Stimulated activated naive CD4-positive, alpha-beta T cell (primary cell): Measurements from ENCODE around the gene SERPINB2.
"Not testable (repeated sequence)": the region's sequence is repeated elsewhere in the genome, so short reads cannot be mapped to it uniquely, and the experiment has no call there.

Source experiments
- DNase-seq, 6 experiments: peaks; one replicate each; lab custom pipeline; 2025; lab: John Stamatoyannopoulos, UW

Gene SERPINB2

DNA sequence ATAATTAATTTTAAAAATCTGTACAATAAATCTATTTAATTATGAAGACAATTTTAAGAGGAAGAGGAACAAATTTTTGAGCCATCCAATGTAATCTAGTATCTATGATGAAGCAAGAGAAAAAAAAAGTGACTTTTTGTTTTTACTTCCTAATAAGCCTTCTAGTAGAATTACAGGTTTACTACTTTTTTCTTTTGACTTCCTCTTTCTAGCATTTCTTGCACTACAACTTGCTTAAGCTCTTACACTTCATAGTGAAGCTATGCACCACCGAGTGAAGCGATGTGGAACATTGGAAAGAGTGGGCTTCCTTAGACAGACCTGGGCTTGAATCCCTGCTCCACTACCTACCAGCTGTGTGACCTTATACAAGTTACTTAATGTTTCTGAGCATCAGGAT lies 2.1 kb downstream of the SERPINB2 start:
- DNase-seq: no peak

DNA sequence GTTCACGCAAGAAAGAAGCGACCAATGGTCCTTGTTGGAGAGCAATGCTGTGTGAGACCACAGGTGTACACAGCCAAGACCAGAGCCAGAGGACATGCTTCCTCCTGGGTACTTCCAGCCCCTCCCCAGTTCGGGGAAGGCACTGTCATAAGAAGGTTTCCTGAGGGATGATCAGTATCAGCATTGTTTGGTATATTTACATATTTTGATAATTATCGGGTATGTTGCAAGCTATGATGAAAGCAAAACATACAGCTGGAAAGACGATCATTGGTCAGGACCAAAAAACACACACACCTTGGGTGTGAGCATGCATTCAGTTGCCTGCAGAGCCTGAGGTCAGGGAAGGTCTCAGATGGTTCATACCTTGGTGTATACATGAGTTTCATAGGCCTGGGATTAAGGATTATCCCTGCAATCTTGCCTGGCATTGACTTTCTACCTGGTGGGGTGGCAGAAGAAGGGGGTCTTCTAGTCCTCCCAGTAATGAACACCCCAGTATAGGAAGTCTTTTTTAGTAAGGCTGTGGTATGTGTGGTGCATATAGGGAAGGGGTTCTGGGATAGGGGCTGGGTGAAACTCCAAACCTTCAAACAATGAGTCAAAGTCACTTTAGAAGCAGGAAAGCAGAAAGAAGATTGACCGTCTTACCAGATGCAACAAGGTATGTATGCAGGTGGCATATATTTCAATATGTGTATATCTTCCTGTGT lies 2.9 kb downstream of the SERPINB2 start:
- DNase-seq: no peak

DNA sequence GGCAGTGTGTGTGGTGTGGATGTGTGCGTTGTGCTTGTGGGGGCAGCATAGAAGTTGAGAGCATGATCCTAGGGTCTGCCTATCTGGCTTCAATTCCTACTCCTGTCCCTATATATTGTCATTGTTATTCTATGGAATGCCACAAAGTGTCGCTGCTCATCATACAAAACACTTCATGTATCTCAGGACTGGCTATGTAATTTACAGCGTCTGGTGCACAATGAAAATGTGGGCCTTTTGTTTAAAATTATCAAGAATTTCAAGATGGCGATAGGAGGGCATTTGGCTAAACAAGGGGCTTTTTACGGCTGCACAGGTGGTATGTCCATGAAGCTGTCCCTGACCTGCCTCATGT lies 3.4 kb downstream of the SERPINB2 start:
- DNase-seq: no peak

DNA sequence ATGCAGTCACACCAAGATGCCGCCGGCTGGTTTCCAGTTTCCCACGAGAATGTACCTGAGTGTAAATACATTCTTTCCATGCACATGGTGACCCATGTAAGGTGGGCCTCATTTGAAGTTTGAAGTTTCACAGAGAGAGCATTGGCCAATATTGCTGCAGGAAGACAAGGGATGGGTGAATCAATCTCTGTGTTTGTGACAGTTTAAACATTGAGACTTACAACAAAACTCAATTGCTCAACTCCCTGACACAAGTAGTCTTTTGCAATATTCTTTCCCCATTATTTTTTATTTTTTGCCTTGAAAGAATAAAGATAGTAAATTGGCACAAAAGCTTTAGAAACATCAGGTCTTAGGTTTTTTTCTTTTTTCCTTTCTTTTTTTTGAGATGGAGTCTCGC lies 5.1 kb downstream of the SERPINB2 start:
- no peak for DNase-seq

DNA sequence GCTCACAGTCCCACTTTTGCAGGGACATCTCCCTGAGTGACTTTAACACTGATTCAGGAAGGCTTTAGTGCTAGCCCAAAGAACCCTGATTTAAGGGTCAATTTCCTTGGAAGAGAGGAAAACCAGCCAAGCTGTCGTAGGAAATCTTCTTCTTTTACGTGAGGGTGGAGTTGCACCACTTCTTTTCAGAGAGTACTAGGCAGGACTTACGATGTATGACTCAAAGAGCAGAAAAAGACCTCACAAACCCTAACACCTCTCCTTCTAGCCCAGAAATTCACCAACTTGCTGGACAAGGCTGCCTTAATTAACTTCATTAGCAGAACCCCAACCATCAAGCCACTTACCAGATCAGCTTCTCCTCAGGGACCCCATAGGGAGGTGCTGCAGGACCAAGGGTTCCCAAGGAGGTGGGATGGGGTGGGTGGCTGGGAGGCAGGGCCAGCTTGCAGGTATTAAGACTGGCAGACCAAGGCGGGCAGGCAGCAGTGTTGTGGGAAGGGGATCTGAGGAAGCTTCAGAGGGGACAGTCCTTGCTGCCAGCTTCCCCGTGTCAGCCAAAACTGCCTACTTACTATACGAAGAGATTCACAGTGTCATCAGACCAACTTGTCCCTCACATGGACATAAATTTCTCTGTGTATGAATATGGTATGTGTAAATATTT lies 6.7 kb downstream of the SERPINB2 start:
- no peak for DNase-seq

DNA sequence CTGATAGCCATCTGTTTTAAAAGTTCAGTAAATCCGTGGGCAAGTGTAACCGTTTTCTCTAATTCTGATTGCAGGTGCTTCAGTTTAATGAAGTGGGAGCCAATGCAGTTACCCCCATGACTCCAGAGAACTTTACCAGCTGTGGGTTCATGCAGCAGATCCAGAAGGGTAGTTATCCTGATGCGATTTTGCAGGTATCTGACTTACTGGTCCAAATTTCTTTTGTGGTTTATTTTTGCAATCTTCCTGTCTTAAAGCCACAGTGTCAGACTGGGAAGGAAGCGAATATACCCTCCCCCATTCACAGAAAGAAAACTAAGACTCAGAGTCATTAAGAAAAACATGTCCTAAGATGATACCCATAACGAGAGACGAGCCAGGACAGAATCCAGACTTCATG lies 7.7 kb downstream of the SERPINB2 start:
- no peak for DNase-seq

DNA sequence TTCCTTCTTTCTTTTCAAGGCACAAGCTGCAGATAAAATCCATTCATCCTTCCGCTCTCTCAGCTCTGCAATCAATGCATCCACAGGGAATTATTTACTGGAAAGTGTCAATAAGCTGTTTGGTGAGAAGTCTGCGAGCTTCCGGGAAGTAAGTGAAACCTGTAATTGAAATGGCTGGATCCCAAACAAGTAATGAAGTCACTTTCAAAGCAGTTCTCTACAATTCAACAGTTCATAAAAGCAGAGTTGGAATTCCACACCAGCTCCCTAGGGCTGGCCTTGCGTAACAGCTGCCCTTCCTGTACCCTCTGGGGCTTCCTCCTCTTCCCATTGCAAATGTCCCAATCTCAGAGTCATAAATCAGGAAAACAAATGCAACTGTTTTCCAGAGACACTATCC lies 9.6 kb downstream of the SERPINB2 start:
- DNase-seq: no peak

DNA sequence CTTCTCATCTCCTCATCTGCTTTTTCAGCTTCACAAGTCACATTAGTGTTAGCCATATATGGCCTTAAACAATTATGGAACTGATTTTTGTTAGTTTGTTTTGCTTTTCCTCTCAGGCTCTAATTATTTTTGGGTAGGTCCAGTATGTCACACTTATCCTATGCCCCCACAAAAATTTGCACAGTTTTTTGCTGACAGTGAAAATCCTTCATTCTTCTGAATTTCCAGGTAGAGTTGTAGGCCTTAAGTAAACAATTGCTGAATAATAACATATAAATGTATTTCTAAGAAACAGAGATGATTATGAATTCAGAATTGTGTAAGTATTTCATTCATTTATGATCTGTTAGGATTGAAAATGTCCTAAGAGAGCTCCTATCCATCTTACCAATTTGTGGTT lies 11.7 kb downstream of the SERPINB2 start:
- DNase-seq: no peak

DNA sequence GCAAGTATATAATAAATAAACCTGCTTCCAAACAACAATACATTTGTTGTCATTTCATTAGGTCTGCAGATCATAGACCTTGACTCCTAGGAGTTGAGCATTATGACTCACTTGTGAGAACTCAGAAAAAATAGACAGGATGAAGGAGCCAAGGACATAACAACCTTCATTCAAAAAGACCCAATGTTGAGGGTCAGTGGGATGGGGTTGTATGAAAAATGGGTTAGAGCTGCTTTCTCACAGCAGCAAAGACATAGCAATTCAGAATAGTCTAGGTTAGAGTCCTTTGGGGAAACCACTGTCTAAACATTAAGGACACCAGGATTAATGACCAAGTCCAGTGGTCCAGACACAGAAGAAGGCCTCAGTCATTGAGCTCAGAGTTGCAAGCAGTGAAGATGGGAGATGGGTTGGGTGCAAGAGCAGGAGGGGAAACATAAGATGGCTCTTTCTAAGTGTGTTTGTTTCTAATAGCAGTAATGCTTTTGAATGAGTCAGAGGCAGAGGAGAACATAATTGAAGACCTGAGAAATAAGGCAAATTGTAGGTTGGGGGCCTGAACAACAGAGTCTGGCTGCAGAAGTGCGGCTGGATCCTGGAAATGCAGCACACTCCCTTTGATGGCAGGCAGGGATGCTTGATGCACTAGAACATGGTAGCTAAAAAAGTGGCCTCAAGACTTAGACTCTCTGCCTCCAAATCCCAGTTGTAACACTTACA lies 16.5 kb downstream of the SERPINB2 start:
- no peak for DNase-seq

DNA sequence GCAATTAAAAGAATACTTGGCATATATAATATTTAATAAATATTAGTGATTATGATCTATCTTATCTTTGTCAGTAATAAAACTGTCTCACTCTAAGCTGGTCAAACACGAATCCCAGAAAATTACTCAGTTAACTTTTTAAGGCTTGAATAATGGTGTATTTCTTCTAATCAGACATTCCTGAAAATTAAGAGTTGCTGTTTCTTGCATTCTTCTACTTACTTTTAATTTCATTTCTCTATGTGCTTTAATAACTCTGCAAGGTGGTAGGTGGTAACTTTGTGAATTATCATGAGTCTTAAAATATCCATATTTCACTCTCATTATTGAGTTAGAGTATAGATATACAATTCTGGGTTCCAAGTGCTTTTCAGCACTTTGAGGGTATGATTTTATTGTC lies 17.2 kb downstream of the SERPINB2 start:
- DNase-seq: no peak

DNA sequence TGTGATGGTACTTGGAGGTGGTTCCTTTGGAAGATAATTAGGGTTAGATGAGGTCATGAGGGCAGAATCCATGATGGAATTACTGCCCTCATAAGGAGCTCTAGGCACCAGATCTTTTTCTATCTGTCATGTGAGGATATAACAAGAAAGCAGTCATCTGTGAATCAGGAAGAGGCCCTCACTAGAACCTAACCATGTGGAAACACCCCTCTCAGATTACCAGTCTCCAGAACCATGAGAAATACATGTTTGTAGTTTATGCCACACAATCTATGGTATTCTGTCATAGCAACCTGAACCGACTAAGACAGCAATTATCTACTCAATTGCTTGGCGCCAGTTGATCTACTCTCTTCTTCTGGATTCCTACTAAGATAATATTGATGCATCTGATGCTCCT lies 17.9 kb downstream of the SERPINB2 start:
- no peak for DNase-seq

DNA sequence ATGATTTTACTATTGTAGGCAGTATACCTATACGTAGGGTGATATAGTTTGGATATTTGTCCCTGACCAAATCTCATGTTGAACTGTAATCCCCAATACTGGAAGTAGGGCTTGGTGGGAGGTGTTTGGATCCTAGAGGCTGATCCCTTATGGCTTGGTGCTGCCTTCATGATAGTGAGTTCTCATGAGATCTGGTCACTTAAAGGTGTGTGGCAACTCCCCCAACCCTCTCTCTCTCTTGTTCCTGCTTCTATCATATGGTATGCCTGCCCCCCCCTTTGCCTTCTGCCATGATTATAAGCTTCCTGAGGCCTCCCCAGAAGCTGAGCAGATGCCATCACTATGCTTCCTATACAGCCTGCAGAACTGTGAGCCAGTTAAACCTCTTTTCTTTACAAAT lies 18.6 kb downstream of the SERPINB2 start:
- no peak for DNase-seq

DNA sequence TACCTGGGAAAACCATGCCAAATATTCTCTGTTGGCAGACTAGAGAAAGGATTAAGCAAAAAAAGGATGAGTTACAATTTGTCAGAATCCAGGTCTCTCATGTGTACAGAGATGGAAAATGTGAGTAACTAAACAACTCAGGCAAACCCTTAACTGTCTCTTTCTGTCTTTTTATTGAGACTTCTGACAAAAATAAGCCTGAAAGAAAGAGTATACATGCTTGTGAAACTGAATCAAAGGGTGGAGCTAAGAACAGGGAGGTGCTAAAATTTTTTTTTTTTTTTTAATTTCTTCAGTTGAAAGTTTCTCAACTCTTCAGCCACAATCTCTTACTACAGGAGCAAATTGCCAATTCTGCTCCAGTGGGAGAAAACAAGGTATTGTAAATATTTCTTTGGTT lies 20.2 kb downstream of the SERPINB2 start, which contains the start of gene SERPINB10:
Gene SERPINB10, plus strand, starts transcription at position 295 of the 400 bp plus-strand sequence. CDS start 7,553 bp downstream, outside the sequence.
- no peak for DNase-seq

DNA sequence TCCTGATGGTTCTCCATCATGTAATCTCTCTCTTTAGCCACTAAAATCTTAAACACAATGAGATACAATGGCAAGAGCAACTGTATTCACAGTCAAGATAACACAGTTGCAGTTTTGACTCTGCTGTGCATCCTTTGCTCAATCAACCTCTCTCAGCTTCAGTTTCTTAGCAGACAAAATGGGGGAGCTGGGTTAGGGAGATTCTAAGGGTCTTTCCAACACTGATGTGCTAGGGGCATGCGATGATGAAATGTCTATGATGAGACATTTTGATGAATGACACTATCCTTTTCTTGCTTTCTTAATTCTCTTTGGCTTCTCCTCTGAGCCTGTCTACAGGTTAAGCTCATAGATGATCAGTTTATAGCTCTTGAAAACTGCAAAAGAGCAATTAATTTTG lies 21.4 kb downstream of the SERPINB2 start:
- no peak for DNase-seq

DNA sequence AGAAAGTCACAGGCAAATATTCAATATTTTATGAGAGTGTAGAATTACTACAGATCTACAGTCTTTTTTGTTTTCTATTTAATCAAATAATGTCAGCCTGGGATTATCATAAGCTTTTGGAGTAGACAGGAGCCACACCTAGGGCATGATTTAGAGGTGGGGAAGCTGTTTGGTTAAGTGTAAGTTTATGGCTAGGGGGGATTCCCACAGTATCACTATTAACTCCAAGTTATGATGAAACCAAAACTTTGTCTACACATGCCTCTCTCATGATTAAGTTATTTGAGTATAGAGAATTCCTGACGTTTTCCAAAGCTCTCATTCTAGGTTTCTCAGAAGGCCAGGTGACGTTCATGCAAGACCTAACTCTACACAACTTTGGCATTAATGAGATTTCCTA lies 22.4 kb downstream of the SERPINB2 start:
- no peak for DNase-seq

DNA sequence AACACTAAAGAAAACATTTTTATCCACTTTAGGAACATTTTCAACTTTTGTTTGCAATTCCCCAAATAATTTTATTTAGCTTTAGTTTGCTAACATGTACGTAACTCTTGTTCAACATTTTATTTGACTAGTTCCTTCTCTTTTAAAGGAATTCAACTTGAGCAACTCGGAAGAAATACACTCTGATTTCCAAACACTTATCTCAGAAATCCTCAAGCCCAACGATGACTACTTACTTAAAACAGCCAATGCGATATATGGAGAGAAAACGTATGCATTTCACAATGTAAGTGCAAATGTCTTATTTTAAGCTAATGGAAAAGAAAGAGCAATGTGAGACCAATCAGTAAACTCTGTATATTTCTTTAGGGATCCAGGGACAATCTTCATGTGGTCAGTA lies 30.3 kb downstream of the SERPINB2 start:
- no peak for DNase-seq

DNA sequence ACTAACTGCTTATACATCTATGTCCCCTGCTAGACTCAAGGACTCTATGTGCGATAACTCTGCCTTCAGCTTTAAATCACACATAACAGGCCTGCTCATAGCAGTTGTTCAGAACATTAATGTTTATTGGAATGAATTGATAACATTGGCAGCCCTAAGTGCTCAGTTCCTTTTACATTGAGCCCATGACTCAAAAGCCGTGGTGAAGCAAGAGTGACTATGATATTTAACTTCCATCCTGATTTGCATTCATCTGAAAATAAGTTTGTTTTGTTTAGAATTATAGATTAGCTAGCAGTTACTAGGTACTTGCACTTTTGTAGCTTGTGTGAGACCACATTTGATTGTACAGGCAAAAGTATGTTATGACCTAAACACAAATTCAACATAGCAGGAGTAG lies 34.5 kb downstream of the SERPINB2 start:
- no peak for DNase-seq

DNA sequence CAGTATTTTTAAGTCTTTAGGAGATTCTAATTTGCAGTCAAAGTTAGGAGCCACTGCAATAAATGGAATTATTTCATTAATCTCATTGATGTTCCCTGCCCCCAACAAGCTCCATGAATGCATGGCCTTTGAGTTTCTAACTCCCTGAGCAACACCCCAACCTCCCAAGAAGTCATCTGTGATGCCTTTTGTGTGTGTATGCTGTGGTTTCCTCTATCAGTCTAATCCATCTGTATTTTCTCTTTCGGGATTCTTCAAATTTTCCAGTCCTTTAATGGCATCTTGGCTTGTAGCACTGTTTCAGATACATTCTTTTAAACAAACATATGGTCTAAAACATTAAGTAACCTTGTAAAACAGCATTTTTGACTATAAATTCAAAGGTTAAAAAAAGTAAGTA lies 37.0 kb downstream of the SERPINB2 start:
- no peak for DNase-seq

DNA sequence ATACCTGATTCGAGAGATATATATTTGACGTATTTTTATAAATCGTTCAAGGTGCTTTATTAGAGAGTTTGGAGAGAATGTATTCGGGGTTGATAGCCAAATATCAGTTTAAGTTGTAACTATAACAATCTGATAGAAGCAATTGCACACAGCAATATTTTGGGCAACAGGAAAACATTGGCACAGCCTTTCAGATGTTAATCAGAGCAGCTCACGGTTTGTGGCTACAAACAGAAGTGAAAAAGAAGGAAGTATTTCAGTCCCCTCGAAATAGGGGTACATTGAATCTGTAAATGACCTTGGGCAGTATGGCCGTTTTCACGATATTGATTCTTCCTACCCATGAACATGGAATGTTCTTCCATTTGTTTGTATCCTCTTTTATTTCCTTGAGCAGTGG lies 40.8 kb downstream of the SERPINB2 start:
- DNase-seq: no peak

DNA sequence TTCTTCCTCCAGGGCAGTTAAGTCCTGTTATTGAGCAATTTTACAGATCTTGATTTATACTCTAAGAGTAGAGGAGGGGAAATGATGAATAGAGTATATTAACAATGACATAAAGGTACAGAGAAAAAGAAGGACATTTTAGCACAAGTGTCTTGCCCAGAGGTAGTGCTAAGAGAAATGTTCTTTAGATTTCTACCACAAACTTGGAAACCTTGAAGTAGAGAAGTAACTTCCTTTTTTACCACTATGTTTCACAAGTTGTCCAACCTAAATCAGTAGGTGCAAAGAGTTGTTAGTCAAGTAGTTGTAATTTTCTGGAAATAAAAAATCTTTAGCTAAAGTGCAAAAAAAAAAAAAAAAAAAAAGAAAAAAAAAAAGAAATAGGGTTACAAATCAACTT lies 41.9 kb downstream of the SERPINB2 start:
- DNase-seq: not testable (repeated sequence)

DNA sequence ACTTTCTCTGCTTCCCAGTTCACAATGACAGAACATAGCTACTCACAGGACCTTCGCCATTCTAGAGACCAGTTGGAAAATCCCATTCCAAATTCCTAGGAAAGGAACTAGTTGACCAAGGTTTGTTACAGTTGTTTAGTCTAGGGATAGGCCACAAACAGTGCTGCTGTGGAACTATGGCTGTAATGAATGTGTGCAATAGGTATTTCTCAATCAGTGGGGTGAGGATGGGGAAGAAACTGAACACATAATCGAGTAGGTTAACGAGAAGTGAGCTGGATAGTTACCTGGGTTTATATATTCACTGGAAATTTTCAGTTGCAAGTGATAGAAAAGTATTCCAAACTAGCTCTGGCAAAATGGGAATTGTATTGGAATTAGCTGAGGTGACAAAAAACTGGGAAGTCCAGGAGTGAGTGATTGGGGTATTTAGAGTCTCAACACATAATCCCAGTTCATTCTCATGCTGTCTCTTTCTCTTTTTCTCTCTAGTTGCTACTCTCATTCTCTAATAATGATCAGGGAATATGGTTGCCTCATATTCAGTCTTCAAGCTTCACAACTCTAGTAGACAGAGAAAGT lies 43.4 kb downstream of the SERPINB2 start:
- no peak for DNase-seq

DNA sequence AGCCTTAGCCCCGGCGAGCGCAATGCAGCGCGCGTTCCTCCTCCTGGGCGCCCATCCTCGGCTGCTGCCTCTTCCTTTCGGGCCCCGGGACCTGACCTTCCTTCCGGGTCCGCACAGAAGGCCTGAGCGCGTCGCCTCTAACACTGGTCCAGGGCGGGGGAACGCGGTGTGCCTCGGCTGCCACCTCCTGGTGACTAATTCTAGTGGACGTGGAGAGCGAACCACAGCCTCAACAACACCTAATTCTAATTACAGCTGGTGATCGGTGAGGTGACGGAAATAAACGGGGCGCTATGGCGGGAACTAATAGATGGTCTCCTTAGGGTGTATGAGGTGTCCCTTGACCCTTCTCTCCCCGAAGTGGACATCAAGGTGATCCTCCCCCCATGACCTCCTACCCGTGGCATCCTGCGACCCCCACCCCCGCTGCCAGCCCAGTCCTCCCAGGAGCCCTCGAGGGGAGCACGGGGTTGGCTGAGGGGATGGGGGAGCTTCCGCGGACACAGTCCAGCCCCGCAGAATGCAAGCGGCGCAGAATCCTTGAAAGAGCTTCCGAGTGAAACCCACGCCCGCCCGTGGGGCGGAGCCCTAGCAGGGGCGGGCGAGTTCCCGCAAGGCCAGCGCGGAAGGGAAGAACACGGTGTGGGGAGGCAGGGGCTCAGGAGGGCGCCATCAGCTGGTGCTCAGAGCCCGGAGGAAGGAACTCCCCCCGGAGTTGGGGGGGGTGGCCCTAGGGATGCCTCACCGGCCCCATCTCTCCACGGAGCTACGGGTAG lies 48.8 kb downstream of the SERPINB2 start:
- peak in 3 of 6 experiments; percentile 1 to 6 (median 3) for DNase-seq
